Suprapubic skin (tissue), 4 donors: ENCODE data around the gene STXBP5. TPM values are rescaled to one million over a fixed set of nuclear protein-coding genes. Genes with fewer than 3 reads are reported as not detected.

ENCODE experiments used
- DNase-seq, 2 donors: peaks; one replicate each; pipeline ENCODE4 v3.0.0-alpha.2; 2019; ENCODE audit warnings: low spot score in 2 of 2
- H3K27ac ChIP-seq: fragments of 200-600 bp; sonication (generic); one replicate; pipeline ENCODE4 v1.5.1; 2019
- H3K27me3 ChIP-seq: fragments of 200-600 bp; sonication (generic); one replicate; pipeline ENCODE4 v1.5.1; 2019
- H3K36me3 ChIP-seq: fragments of 200-600 bp; sonication (generic); one replicate; pipeline ENCODE4 v1.5.1; 2019
- H3K4me1 ChIP-seq: fragments of 200-600 bp; sonication (generic); one replicate; pipeline ENCODE4 v1.5.1; 2019
- H3K4me3 ChIP-seq: fragments of 200-600 bp; sonication (generic); one replicate; pipeline ENCODE4 v1.5.1; 2019; ENCODE audit warnings: mild to moderate bottlenecking
- H3K9me3 ChIP-seq: fragments of 200-600 bp; sonication (generic); one replicate; pipeline ENCODE4 v1.5.1; 2019
- EP300 ChIP-seq: sonication (generic); formaldehyde crosslinking; IDR thresholded peaks from one replicate; pipeline ENCODE4 v1.6.1; 2017; ENCODE audit warnings: antibody characterized with exemption
- POLR2A ChIP-seq, 2 donors: fragments of 450-650 bp; IDR thresholded peaks; one replicate each; pipeline ENCODE4 v1.6.1; 2017; ENCODE audit warnings: antibody characterized with exemption in 2 of 2, mild to moderate bottlenecking in 2 of 2, moderate library complexity in 2 of 2
- POLR2AphosphoS5 ChIP-seq, 3 donors: sonication (generic); formaldehyde crosslinking; IDR thresholded peaks; one replicate each; pipeline ENCODE4 v1.6.1; 2017; ENCODE audit warnings: antibody characterized with exemption in 3 of 3
- WGBS: methylation state at CpG from one replicate; pipeline ENCODE4 v1.1.5; 2018; 5-methylcytosine and 5-hydroxymethylcytosine counted together
- total RNA-seq, 4 donors: library from RNA; depleted of rRNA; stranded (reverse); fragments of >200 nt; gene quantifications; one replicate each; pipeline ENCODE4 v1.1.0, GENCODE V29; 2016
- TF ChIP-seq, protein P1 (sequence below), 2 donors: fragments of 200-600 bp in 1 of 2; fragments of 450-650 bp in 1 of 2; sonication (generic) in 1 of 2; IDR thresholded peaks; one replicate each; pipeline ENCODE4 v1.5.1; 2016 to 2019; ENCODE audit warnings: antibody characterized with exemption in 2 of 2, mild to moderate bottlenecking in 1 of 2, moderate library complexity in 1 of 2

STXBP5 gene
- total RNA-seq, 4 donors from 2014 or later, result 55.0 to 65.5 (median 60.3) TPM

DNA sequence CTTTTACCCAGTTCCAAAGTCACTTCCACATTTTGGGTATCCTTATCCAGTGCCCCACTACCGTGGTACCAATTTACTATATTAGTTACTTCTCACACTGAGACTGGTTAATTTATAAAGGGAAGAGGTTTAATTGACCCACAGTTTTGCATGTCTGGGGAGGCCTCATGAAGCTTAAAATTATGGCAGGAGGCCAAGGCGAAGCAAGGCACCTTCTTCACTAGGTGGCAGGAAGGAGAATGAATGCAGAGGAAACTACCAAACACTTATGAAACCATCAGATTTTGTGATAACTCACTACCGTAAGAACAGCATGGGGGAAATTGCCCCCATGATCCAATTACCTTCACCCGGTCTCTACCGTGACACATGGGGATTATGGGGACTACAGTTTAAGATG lies 197.6 kb downstream of the STXBP5 start:
- H3K4me3 ChIP-seq, result no peak overlapping the region
- DNase-seq, result no peak
- no peak overlapping the region for H3K27ac ChIP-seq
- H3K9me3 ChIP-seq, result no peaks in the 10 kb centered on the region
- no peaks in the 10 kb centered on the region for H3K36me3 ChIP-seq
- TF ChIP-seq POLR2A (IDR thresholded peaks at IDR 0.05) (no peak), EP300 (no peak), POLR2AphosphoS5 (IDR thresholded peaks at IDR 0.05) (no peak)
- TF ChIP-seq, protein P1, sequence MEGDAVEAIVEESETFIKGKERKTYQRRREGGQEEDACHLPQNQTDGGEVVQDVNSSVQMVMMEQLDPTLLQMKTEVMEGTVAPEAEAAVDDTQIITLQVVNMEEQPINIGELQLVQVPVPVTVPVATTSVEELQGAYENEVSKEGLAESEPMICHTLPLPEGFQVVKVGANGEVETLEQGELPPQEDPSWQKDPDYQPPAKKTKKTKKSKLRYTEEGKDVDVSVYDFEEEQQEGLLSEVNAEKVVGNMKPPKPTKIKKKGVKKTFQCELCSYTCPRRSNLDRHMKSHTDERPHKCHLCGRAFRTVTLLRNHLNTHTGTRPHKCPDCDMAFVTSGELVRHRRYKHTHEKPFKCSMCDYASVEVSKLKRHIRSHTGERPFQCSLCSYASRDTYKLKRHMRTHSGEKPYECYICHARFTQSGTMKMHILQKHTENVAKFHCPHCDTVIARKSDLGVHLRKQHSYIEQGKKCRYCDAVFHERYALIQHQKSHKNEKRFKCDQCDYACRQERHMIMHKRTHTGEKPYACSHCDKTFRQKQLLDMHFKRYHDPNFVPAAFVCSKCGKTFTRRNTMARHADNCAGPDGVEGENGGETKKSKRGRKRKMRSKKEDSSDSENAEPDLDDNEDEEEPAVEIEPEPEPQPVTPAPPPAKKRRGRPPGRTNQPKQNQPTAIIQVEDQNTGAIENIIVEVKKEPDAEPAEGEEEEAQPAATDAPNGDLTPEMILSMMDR (IDR thresholded peaks at IDR 0.05), result no peak
- H3K27me3 ChIP-seq, result no peaks in the 10 kb centered on the region
- H3K4me1 ChIP-seq, result no peaks in the 10 kb centered on the region
- WGBS, result 96% methylated on average over 5 of the region's 5 CpGs

DNA sequence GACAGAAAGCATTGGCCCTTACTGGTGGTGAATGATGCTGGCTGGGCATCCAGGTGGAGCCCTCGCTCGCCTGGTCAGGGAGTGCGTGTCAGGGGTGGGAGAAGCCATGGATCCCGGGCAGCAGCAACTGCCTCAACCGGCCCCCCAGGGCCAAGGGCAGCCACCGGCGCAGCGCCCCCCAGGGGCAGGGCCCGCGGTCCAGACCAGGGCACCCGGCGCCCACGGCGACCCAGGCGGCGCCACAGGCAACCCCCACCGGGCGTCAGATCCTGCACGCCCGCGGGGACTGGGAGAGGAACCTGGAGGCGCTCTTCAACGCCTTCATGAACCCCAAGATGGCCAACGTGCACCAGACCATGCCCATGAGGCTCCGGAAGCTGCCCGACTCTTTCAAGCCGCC lies 202.6 kb downstream of the STXBP5 start:
- Histone ChIP-seq H3K36me3 (no peaks in the 10 kb centered on the region), H3K27me3 (no peaks in the 10 kb centered on the region), H3K9me3 (peaks cover 5% of the 10 kb centered on the region), H3K27ac (no peak overlapping the region), H3K4me1 (no peaks in the 10 kb centered on the region), H3K4me3 (no peak overlapping the region)
- TF ChIP-seq POLR2A (IDR thresholded peaks at IDR 0.05) (no peak), EP300 (no peak), POLR2AphosphoS5 (IDR thresholded peaks at IDR 0.05) (no peak)
- TF ChIP-seq, protein P1 (IDR thresholded peaks at IDR 0.05), result no peak
- DNase-seq, result no peak
- WGBS, result 98% methylated on average over 19 of the region's 27 CpGs

DNA sequence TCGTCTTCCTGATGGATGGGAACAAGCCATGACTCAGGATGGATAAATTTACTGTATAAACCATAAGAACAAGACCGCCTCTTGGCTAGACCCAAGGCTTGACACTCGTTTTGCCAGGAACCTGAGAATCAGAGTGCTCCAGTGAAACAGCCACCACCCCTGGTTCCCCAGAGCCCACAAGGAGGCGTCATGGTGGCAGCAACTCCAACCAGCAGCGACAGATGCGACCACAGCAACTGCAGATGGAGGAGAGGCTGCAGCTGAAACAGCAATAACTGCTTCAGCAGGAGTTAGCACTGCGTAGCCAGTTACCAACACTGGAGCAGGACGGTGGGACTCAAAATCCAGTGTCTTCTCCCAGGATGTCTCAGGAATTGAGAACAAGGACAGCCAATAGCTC lies 203.4 kb downstream of the STXBP5 start:
- Histone ChIP-seq H3K4me3 (no peak overlapping the region), H3K36me3 (no peaks in the 10 kb centered on the region), H3K9me3 (peaks cover 5% of the 10 kb centered on the region), H3K4me1 (no peaks in the 10 kb centered on the region), H3K27me3 (no peaks in the 10 kb centered on the region), H3K27ac (no peak overlapping the region)
- 83% methylated on average over 8 of the region's 8 CpGs for WGBS
- TF ChIP-seq EP300 (no peak), POLR2AphosphoS5 (IDR thresholded peaks at IDR 0.05) (no peak), POLR2A (IDR thresholded peaks at IDR 0.05) (no peak)
- TF ChIP-seq, protein P1 (IDR thresholded peaks at IDR 0.05), result no peak
- DNase-seq, result no peak

DNA sequence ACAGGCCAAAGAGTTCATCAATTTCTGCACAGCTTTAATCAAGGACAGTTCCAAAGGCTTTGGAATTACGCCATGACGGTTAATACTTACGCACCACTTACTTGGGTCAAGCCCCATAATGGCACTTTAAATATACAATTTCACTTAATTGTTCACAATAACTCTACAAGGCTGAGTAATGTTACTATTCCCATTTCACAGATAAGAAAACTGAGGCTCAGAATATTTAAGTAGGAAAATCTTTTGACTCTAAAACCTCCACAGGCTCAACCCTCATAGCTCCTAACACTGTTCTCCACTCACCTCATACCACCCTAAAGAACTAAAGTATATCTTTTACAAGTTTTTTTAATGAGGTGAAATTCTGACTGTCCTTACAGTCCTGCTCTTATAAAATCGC lies 212.4 kb downstream of the STXBP5 start:
- Histone ChIP-seq H3K4me1 (no peaks in the 10 kb centered on the region), H3K9me3 (peaks cover 2% of the 10 kb centered on the region), H3K36me3 (no peaks in the 10 kb centered on the region), H3K4me3 (no peak overlapping the region), H3K27ac (no peak overlapping the region), H3K27me3 (no peaks in the 10 kb centered on the region)
- no peak for TF ChIP-seq POLR2A (IDR thresholded peaks at IDR 0.05)
- TF ChIP-seq, protein P1 (IDR thresholded peaks at IDR 0.05), result no peak
- TF ChIP-seq POLR2AphosphoS5 (IDR thresholded peaks at IDR 0.05), result no peak
- TF ChIP-seq EP300, result no peak
- WGBS, result 82% methylated on average over 4 of the region's 4 CpGs
- DNase-seq, result no peak

DNA sequence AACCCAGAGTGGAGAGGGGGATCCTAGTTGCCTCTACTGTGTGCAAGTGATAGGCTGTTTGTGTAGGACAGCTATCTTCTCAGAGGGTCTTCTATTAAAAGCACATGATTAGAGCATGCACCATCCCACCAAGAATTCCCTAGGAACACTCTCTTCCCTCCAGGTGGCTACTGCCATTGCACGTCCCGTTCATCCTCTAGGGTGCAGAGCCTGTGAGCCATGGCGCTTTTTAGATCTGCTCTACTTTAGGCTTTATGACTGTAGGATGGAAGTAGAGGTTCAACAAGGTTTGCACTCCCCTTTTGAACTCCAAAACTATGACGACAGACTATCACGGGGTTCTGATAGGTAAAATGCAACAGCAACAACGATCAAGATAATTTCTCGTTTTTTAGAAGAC lies 213.7 kb downstream of the STXBP5 start:
- Histone ChIP-seq H3K4me1 (no peaks in the 10 kb centered on the region), H3K9me3 (no peaks in the 10 kb centered on the region), H3K36me3 (no peaks in the 10 kb centered on the region), H3K4me3 (no peak overlapping the region), H3K27me3 (no peaks in the 10 kb centered on the region), H3K27ac (no peak overlapping the region)
- DNase-seq, result no peak
- 89% methylated on average over 7 of the region's 7 CpGs for WGBS
- TF ChIP-seq POLR2AphosphoS5 (IDR thresholded peaks at IDR 0.05) (no peak), POLR2A (IDR thresholded peaks at IDR 0.05) (no peak), EP300 (no peak)
- TF ChIP-seq, protein P1 (IDR thresholded peaks at IDR 0.05), result no peak
